H1 (cell line): ENCODE results near the gene PDYN. TPM values are rescaled to one million over a fixed set of nuclear protein-coding genes. Genes with fewer than 3 reads are reported as not detected.

ENCODE experiments used
- BCL11A ChIP-seq, 2 experiments: IDR thresholded peaks; one replicate each; pipeline ENCODE4 v1.6.1; 2011; ENCODE audit warnings: low read depth in 2 of 2, low read length in 2 of 2, mild to moderate bottlenecking in 2 of 2
- KDM1A ChIP-seq: fragments of 200-600, 300-600 bp; sonication (generic); IDR thresholded peaks from 2 replicates; pipeline ENCODE4 v1.7.1; 2016; ENCODE audit warnings: mild to moderate bottlenecking, low read length, borderline replicate concordance
- KDM4A ChIP-seq: IDR thresholded peaks from one replicate; pipeline ENCODE4 v1.7.1; 2012; ENCODE audit warnings: low read depth, mild to moderate bottlenecking, moderate library complexity, low read length, inconsistent platforms; ENCODE audit not compliant: severe bottlenecking
- NRF1 ChIP-seq: IDR thresholded peaks from 2 replicates; pipeline ENCODE4 v1.6.1; 2011; ENCODE audit warnings: mild to moderate bottlenecking, low read depth, low read length, improper control_type of control experiment
- TEAD4 ChIP-seq: IDR thresholded peaks from 2 replicates; pipeline ENCODE4 v1.6.1; 2012; ENCODE audit warnings: low read depth, low read length, inconsistent platforms, mixed read lengths
- USF2 ChIP-seq: IDR thresholded peaks from 2 replicates; pipeline ENCODE4 v1.6.1; 2011; ENCODE audit warnings: low read length, improper control_type of control experiment
- YY1 ChIP-seq: IDR thresholded peaks from 2 replicates; pipeline ENCODE4 v1.6.1; 2011; ENCODE audit warnings: low read depth, mild to moderate bottlenecking, low read length
- polyA plus RNA-seq, 7 experiments: library from polyadenylated mRNA; depleted of rRNA in 3 of 7; stranded (reverse) in 5 of 7; unstranded in 2 of 7; fragments of >200 nt in 5 of 7; fragments of 200-250 nt in 2 of 7; gene quantifications; 1 replicate in 5 of 7; 2 replicates in 1 of 7; 4 replicates in 1 of 7; pipeline versions ENCODE4 v1.2.1 to v1.2.3, GENCODE V29; 2011 to 2013; ENCODE audit warnings: missing spikeins in 2 of 7, mixed read lengths in 2 of 7
- total RNA-seq: library from RNA; stranded (reverse); fragmentation: NEBNext Ultra II Directional; extraction: Animal tissue kit (Norgen Biotek cat#: 25700); gene quantifications from 2 replicates; pipeline ENCODE4 v1.2.1, GENCODE V29; 2021

The PDYN gene
- total and polyA plus RNA-seq, 2 of the 8 experiments (the other 6 are each of a cell fraction or from before 2014, with no cell fraction given), result 0.54 to 0.60 TPM

- TF ChIP-seq TEAD4 (no peak), NRF1 (no peak), USF2 (no peak), KDM4A (no peak), YY1 (no peak), BCL11A (IDR thresholded peaks at IDR 0.05; ENCODE audit: low read depth in 2 of 2, low read length in 2 of 2) (no peak), KDM1A (no peak)
- TF ChIP-seq, all 59 proteins: peak for 0
These were observed 50.4 kb downstream of the PDYN start (continued) for GRCh38 chr20:1943275-1944002.
